ENCODE results near the gene ZNF775.

The ZNF775 gene

DNA sequence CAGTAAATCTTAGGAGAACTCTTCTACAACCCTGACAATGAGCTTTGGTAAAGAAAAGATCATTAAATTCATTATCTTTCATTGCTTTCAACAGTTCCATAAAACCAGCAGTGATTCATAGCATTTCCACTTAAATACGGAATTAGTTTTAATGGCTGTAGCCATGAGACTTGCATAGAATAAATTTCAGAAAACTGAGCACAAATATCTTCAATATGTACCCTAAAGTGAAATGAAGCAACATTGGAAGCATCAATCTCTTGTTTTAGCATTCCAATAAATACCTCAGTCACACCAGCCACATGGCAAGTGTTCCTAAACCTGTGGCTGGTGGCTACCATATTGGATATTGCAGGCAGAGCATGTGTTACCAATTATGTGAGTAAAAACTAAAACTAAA lies 34.1 kb upstream of the ZNF775 start:
- in situ Hi-C loops (cut with MboI; ENCODE audit: low sequenced_read_pairs) = no loop called here

DNA sequence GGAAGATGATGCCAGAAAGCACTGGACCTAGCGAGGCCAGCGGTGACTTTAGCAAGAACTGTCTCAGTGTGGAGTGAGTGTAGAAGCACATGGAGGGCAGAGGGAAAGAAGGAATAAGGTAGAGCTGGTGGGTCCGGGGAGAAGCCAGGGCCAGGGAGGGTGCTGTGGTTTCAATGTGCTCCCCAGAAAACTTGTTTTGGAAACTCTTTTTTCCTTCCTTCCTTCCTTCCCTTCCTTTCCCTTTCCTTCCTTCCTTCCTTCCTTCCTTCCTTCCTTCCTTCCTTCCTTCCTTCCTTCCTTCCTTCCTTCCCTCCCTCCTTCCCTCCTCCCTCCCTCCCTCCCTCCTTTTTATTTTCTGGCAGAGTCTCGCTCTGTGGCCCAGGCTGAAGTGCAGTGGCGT lies 32.2 kb upstream of the ZNF775 start:
- in situ Hi-C loops (cut with MboI; ENCODE audit: low sequenced_read_pairs) = no loop called here

DNA sequence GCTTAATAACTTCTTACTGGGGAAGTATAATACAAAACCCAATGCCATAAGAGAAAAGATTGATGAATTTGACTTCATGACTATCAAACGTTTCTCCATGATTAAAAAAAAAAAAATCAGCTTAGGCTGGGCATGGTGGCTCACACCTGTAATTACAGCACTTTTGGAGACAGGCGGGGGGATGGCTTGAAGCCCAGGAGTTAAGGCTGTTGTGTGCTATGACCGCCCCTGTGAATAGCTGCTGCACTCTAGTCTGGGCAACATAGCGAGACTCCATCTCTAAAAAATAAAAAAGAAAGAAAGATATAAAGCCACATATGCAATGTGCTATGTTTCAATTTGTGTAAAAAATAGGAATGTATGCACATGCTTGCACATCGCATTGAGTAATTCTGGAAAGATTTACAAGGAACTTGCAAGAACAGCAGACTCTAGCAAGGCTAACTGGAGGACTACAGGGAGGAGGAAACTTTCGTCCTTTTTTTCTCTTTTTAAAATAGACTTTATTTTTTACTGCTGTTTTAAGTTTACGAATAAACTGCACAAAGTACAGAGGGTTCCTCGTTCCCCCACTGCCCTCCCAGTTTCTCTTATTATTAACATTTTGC lies 27.4 kb upstream of the ZNF775 start:
- in situ Hi-C loops (cut with MboI; ENCODE audit: low sequenced_read_pairs) = no loop called here

DNA sequence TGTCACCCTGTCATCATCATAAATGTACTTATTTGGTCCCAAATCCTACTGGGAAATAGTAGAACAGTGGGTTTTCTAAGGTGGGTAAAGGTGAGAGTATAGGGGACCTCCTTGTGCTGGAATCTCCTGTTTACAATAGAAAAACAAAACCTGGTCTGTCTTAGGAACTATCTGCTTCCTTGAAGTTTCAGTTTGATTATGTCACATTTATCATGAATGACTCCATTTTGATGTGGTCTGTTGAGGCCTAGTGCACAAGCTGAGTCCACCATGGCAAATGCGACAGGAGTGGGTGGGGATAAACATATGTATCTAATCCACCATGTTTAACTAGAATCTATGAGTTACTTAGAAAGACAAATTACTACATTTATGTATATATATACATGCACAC lies 23.5 kb upstream of the ZNF775 start:
- in situ Hi-C loops (cut with MboI; ENCODE audit: low sequenced_read_pairs) = no loop called here

DNA sequence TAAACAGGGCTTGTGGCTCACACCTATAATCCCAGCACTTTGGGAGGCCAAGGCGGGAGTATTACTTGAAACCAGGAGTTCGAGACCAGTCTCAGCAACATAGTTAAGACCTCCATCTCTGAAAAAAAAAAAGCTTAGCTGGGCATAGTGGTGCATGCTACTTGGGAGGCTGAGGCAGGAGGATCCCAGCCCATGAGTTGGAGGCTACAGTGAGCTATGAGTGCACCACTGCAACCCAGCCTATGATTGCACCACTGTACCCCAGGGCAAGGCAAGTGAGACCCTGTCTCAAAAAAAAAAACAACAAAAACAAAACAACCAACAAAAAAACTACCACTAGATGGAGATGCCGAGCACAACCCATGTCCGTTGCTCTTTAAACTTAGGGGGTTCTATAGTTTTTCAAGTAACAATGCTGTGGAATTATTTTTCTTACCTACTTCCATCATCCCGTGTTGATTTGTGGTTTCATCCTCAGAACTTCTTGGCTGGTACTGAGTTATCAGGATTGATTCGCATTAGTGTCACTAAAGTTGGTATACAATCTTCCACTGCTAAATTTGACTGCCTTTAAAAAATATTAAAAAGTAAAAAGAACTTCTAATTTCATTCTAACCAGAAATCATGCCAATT lies 22.7 kb upstream of the ZNF775 start:
- in situ Hi-C loops (cut with MboI; ENCODE audit: low sequenced_read_pairs) = no loop called here

DNA sequence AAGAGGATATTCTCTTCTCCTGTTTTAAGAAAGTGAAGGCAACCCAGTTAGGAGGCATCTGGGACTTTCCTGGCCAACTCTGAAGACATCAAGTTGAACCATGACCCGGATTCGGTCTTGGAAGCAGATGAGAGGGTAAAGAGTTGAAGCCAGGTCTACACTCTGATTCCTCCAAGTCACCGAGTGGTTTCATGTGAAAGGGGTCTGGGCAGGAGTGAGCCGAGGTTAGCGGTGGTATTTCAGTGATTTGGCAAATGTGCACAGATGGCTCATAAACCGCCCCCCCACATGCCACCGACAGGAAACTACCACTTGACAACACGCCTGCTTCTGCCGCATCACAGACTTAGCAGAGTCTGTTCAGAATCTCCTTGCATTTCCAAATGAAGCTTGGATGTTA lies 21.9 kb upstream of the ZNF775 start:
- in situ Hi-C loops (cut with MboI; ENCODE audit: low sequenced_read_pairs) = no loop called here

DNA sequence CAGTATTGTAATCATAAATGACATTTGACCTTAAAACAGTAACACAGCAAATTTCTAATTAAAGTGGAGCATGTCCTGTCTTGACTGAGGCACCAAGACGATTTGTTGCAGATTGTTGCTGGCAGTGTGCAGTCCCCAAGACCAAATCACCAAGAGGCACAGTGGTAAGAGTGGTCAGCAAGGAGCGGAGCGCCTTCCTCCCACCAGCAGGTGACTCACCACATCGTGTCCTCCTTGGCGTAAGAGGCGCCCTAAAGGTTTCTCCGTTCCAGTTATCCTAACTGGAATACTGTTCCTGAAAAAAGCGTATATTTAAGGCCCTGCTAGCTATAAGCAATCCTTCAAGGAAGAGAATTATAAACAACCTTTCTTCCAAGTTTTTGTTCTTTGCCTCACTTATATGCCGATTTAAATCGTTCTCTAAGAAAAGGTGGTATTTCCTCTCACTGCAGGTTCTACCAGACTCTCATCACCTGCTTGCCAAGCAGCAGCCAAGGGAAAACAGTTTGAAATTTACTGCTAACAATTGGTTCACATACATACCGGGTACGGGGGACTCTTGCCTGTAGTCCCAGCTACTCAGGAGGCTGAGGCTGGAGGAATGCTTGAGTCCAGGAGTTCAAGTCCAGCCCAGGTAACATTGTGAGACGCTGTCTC lies 21.2 kb upstream of the ZNF775 start:
- in situ Hi-C loops (cut with MboI; ENCODE audit: low sequenced_read_pairs) = no loop called here

DNA sequence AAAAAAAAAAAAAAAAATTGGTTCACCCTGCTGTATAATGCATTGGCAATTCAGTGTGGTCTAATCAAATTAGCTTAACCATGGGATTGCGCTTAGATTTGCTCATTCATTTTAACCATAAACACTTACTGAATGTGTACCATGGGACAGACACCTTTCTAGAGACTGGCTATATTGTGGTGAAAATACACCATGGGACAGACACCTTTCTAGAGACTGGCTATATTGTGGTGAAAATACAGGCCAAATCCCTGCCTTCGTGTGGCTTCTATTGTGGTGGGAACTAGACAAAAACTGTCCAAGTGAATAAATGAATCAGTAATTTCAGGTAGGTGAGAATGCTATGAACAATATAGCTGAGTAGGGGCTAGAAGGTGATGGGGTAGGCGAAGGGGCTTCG lies 20.7 kb upstream of the ZNF775 start:
- in situ Hi-C loops (cut with MboI; ENCODE audit: low sequenced_read_pairs) = no loop called here

DNA sequence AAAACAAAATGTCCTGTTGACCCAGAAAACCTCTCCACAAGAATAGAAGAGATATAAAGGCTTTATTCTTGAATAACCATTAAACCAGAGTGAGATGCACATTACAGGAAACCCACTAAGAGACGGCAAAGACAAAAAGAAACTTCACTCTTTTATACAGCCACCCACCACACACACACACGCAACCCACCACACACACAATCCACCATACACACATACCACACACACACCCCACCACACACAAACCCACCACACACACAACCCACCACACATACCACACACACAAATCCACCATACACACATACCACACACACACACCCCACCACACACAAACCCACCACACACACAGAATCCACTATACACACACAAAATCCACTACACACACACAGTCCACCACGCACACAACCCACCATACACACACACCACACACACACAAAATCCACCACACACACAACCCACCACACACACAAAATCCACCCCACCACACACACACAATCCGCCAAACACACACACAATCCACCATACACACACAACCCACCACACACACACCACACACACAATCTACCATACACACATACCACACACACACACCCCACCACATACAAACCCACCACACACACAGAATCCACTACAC lies 20.0 kb upstream of the ZNF775 start:
- in situ Hi-C loops (cut with MboI; ENCODE audit: low sequenced_read_pairs) = no loop called here

DNA sequence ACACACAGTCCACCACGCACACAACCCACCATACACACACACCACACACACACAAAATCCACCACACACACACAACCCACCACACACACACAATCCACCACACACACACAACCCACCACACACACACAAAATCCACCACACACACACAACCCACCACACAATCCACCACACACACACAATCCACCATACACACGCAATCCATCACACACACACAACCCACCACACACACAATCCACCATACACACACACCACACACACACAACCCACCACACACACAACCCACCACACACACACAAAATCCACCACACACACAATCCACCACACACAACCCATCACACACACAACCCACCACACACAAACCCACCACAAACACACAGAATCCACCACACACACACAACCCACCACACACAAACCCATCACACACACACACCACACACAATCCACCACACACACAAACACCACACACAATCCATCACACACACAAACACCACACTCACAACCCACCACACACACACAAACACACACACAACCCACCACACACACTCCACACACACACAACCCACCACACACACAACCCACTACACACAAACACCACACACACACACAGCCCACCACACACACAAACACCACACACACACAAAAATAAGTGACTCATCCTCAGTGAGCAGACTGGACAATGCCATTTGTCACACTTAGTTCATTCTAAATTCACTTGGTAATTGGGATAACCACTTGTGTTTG lies 19.3 kb upstream of the ZNF775 start:
- in situ Hi-C loops (cut with MboI; ENCODE audit: low sequenced_read_pairs) = no loop called here

DNA sequence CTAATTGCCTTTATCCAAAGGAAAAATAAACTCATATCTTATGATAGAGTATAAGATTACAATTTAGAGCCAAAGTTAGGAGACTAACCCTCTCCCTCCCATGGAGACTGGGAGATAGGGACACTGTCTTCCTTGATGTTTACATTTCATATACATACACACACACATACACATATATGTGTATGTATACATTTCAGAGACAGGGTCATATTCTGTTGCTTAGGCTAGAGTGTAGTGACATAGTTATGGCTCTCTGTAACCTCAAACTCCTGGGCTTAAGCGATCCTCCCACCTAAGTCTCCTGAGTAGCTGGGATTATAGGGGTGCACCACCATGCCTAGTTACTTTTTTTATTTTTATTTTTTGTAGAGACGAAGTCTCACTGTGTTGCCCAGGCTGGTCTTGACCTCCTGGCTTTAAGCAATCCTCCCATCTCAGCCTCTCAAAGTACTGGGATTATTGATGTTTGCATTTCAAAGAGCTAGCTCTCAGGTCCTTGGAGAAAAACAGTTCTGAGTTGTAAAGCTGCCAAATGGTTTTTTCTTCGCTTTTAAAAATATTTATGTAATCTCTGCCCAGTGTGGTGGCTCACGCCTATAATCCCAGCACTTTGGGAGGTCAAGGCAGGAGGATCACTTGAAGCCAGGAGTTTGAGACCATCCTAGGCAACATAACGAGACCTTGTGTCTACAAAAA lies 18.6 kb upstream of the ZNF775 start:
- in situ Hi-C loops (cut with MboI; ENCODE audit: low sequenced_read_pairs) = no loop called here

DNA sequence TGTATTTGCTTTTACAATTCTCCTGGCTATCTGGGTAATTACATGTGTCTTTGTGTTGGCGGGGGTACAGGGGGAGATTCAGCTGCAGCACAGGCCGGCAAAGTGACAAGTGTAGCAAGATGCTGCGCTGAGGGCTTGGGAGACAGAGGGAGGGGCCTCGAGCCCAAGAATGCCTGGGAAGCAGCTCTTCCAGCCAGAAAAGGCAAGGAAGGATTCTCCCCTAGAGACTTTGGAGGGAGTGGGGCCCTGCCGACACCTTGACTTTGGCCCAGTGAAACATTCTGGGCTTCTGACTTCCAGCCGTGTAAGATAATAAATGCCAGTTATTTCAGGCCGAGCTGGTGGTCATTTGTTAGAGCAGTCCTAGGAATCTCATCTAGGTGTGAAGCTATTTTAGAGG lies 17.7 kb upstream of the ZNF775 start:
- in situ Hi-C loops (cut with MboI; ENCODE audit: low sequenced_read_pairs) = no loop called here

DNA sequence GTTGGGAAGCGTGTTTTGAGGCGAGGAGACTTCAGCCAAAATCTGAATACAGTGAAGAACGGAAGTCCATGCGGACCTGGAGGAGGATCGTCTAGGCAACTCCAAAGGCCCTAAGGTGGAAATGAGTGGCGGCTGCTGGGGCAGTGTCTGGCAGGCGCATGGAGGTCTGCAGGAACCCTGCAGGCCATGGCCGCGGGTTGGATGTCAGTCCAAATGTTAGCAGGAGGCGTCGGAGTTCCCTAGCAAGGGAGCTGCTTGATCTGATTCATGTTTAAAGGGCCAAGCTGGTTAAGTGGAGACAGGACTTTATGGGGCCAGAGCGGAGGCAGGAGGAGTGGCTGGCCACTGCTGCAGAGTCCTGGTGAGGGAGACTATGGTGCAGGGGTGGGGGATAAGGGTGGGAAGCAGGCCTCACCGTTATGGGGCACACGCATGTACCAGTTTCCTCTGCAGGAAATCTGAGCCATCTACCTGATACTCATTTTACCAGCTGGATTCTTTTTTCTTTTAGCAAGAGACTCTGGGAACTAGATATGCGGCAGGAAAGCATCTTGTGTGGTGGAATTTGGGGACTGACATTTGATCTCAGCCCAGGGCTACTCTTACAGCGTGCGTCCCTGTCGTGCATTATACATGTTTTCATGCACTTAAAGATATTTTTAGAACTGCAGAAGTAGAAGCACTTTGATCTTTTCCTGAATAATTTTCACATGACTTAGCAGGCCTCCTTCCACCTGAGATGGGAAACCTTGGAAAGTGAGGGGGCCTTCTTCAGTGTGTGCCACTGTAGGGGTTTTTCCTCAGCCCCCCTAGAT lies 17.1 kb upstream of the ZNF775 start:
- in situ Hi-C loops (cut with MboI; ENCODE audit: low sequenced_read_pairs) = no loop called here

DNA sequence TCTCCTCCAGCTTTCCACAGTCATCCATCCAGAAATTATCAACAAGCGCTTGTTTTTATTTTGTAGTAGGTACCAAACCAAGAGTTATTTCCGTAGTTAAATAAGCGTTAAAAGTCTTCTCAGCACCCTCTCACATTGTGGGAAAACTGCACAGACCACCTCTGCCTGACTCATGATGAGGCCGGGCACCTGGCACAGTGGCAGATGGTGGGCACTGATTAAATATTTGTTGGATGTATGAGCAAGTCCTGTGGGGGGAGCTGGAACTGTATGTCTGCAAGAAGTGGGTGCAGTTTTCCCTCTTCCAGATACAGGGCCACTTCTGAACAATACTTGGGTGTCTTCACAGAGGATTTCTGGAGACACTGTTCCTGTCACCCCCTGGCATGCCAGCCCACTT lies 15.8 kb upstream of the ZNF775 start:
- in situ Hi-C loops (cut with MboI; ENCODE audit: low sequenced_read_pairs) = no loop called here

DNA sequence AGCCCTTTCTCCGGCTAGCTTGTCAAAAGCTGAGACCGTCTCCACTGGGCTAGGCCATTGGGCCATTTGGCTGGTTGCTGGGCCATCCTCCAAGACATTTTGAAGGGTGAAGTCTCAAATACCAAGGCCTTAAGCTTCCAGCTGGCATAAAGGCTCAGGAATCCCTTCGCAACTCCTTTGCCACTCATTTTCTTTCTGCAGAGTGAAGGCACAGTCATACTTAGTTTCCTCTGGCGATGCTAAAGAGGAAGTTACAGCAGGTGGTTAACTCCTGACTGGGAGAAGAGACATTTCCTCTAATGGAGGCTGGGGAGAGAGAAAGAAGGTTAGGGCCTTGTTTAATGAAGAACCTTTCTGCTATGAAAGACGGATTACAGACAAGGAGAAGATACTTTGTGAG lies 15.3 kb upstream of the ZNF775 start:
- in situ Hi-C loops (cut with MboI; ENCODE audit: low sequenced_read_pairs) = no loop called here

DNA sequence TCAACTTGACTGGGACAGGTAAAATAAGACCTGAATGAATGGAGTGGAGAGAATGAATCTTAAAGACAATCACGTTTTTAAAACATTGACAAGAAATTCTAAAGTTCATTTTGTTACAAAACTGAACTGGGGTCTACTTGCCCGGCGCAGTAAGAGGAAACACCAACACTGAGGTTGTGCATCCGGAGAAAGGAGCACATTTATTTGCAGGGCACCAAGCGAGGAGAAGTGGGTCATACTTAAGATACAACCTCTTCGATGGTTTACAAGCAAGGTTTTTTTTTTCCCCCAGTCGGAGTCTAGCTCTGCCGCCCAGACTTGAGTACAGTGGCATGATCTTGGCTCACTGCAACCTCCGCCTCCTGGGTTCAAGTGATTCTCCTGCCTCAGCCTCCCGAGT lies 13.9 kb upstream of the ZNF775 start:
- in situ Hi-C loops (cut with MboI; ENCODE audit: low sequenced_read_pairs) = no loop called here

DNA sequence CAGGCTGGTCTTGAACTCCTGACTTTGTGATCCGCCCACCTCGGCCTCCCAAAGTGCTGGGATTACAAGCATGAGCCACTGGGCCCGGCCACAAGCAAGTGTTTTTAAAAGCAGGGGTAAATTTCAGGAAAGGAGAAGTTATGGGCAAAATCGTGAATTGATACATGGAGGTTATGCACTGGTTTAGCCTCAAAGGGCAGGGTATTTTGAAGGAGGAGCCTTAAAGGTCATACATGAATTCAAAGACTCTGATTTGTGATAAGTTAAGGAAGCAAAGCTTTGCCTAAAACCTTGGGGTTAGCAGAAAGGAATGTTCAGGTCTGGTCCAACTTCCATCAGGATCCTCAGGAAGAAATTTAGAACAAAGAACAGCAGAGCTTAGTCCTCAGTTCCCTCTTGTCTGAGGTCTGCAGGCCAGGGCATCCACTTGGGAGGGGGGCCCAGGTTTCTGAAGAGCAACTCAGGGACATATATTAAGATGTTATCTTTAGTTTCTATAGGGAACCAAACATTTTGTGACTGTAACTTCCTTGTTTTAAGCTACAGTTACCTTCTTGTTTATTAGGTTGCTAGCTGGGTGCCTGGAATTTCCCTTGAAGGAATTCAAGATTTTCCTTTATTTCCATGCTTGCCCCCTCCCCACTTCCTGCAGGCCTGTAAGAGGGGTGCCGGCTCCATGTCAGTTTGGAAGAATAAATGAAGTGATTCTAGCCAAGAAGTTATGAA lies 13.3 kb upstream of the ZNF775 start:
- in situ Hi-C loops (cut with MboI; ENCODE audit: low sequenced_read_pairs) = no loop called here

DNA sequence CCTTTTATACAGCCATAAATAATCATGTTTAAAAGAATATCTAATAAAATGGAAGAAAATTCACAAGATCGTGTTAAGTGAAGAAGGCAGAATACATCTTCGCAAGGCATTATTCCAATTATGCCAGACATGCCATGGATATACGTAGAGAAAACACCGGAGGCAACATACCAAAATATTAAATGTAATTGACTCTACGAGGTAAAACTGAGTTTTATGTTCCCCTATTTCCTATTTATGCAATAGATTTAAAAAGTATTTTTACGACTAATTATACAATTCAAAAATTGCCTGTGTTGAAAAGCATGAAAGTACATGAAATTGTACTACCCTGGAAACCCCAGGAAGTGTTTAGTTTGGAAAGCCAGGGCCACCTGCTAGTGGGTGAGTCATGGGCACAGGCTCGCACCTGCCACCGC lies 11.4 kb upstream of the ZNF775 start:
- in situ Hi-C loops (cut with MboI; ENCODE audit: low sequenced_read_pairs) = no loop called here

DNA sequence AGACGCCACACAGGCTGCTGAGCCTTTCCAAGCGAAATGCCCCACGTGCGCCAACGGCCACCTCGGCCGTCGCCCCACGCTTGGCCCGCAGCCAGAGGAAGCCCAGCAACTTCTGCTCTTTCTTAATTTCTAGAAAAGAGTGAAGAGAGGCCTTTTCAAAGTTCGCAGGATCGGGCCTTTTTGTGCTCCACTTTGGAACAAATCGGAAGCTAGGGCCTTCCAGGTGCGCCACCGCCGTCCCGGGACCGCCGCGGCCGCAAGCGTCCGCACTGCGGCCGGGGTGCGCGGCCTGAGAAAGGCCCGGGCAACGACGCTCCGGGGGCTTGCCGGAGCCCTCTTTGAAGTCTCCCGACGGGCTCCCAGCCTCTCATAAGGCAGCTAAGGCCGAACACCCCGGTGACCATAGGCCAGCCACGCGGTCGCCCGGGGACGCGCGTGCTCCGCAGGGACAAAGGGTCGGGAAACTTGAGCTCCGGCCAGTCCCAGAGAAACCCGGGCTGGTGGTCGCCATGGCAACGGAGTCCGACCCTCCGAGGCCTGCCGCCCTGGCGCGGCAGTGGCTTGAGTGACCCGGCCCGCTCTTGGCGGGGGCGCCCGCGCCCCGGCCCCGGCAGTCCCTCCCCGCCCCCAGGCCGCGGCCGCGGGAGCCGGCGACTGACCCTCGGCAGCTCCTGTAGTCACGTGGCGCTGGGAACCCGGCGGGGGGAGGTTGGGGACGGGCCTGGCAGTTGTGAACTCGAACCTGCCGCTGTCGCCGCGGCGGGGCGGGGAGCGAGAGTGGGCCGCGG lies 10.8 kb upstream of the ZNF775 start, which contains the start of gene REPIN1:
TSS of gene REPIN1 (plus strand) at position 727 of the 788 bp plus-strand sequence. CDS start 890 bp downstream, outside the sequence.
- in situ Hi-C loops (cut with MboI; ENCODE audit: low sequenced_read_pairs) = no loop called here
